ENCODE data around the gene SLC2A3.
"Not testable (repeated sequence)": the region's sequence is repeated elsewhere in the genome, so short reads cannot be mapped to it uniquely, and the experiment has no call there.

SLC2A3 gene

GRCh38 chr12:7892186-7892980, 43.6 kb downstream of the SLC2A3 start:
- no peak for DNase-seq (ENCODE audit: low read depth)

GRCh38 chr12:7884689-7885088, 51.3 kb downstream of the SLC2A3 start:
- no peak overlapping the region for H3K4me3 ChIP-seq (ENCODE audit: low read length)
- no peak for TF ChIP-seq CTCF (IDR thresholded peaks at IDR 0.05; ENCODE audit: insufficient read depth, low read depth, low read length, missing control alignments)
- DNase-seq (ENCODE audit: low read depth) = no peak

More at GRCh38 chr12:7892186-7892980, 43.6 kb downstream of the SLC2A3 start:
- H3K4me3 ChIP-seq (ENCODE audit: low read length) = no peak overlapping the region
- no peak for TF ChIP-seq CTCF (IDR thresholded peaks at IDR 0.05; ENCODE audit: insufficient read depth, low read depth, low read length, missing control alignments)

- not testable (repeated sequence) for DNase-seq (ENCODE audit: low read depth); H3K4me3 ChIP-seq (ENCODE audit: low read length)
Measured at GRCh38 chr12:7881736-7882120, 54.3 kb downstream of the SLC2A3 start.

GRCh38 chr12:7880952-7881735, 54.8 kb downstream of the SLC2A3 start:
- not testable (repeated sequence) for DNase-seq (ENCODE audit: low read depth); H3K4me3 ChIP-seq (ENCODE audit: low read length)

- no peak overlapping the region for H3K4me3 ChIP-seq (ENCODE audit: low read length)
- no peak for DNase-seq (ENCODE audit: low read depth)
Measured at GRCh38 chr12:7879246-7879645, 56.7 kb downstream of the SLC2A3 start.

GRCh38 chr12:7877420-7877819, 58.6 kb downstream of the SLC2A3 start:
- no peak for DNase-seq (ENCODE audit: low read depth)
- no peak overlapping the region for H3K4me3 ChIP-seq (ENCODE audit: low read length)
- TF ChIP-seq CTCF (IDR thresholded peaks at IDR 0.05; ENCODE audit: insufficient read depth, low read depth, low read length, missing control alignments) = no peak

More at GRCh38 chr12:7879246-7879645, 56.7 kb downstream of the SLC2A3 start:
- TF ChIP-seq CTCF (IDR thresholded peaks at IDR 0.05; ENCODE audit: insufficient read depth, low read depth, low read length, missing control alignments) = no peak

- no peak for TF ChIP-seq CTCF (IDR thresholded peaks at IDR 0.05; ENCODE audit: insufficient read depth, low read depth, low read length, missing control alignments)
- H3K4me3 ChIP-seq (ENCODE audit: low read length) = no peak within 1 kb of the TSS
- DNase-seq (ENCODE audit: low read depth) = no peak
Measured at GRCh38 chr12:7872566-7873319, 63.2 kb downstream of the SLC2A3 start, which contains the start of gene SLC2A14. TSS of gene SLC2A14 (minus strand) at chr12:7872915. CDS start at chr12:7869880, 3,035 bp downstream.
